Natural killer cell (primary cell): ENCODE data around the gene GPC4. TPM values are rescaled to one million over a fixed set of nuclear protein-coding genes. Genes with fewer than 3 reads are reported as not detected.
"Not testable (repeated sequence)": the region's sequence is repeated elsewhere in the genome, so short reads cannot be mapped to it uniquely, and the experiment has no call there.

ENCODE experiments used
- ATAC-seq, 3 donors: fragments of 150-1000 bp in 2 of 3; fragments of 200-7000 bp in 1 of 3; cut with Tn5 transposase; 1 replicate in 1 of 3; 2 replicates in 2 of 3; pipeline ENCODE4 v1.10.0; 2021; ENCODE audit warnings: mild to moderate bottlenecking in 2 of 3, moderate library complexity in 2 of 3
- DNase-seq, 2 donors: peaks; one replicate each; pipeline versions ENCODE4 v3.0.0 to v3.0.0-alpha.2; 2013 to 2021; ENCODE audit warnings: mixed read lengths in 1 of 2
- H3K27ac ChIP-seq: one replicate; pipeline ENCODE4 v1.5.1; 2013; ENCODE audit warnings: mild to moderate bottlenecking, low read length
- H3K27me3 ChIP-seq: one replicate; pipeline ENCODE4 v1.6.1; 2013; ENCODE audit warnings: low read length; ENCODE audit not compliant: control insufficient read depth, insufficient read depth
- H3K36me3 ChIP-seq: one replicate; pipeline ENCODE4 v1.6.1; 2013; ENCODE audit warnings: low read length; ENCODE audit not compliant: control insufficient read depth, insufficient read depth
- H3K4me1 ChIP-seq: one replicate; pipeline ENCODE4 v1.6.1; 2013; ENCODE audit warnings: low read length; ENCODE audit not compliant: control insufficient read depth, insufficient read depth
- H3K4me3 ChIP-seq: one replicate; pipeline ENCODE4 v1.5.1; 2013; ENCODE audit warnings: low read length
- H3K9me3 ChIP-seq: one replicate; pipeline ENCODE4 v1.6.1; 2013; ENCODE audit warnings: low read length; ENCODE audit not compliant: control insufficient read depth, insufficient read depth
- H3K27ac Mint-ChIP-seq, 2 donors: one replicate each; pipeline ENCODE4 v1.8.0; 2022; ENCODE audit warnings: mild to moderate bottlenecking in 2 of 2, mixed read lengths in 2 of 2, moderate library complexity in 1 of 2
- H3K27me3 Mint-ChIP-seq, 2 donors: one replicate each; pipeline ENCODE4 v1.8.0; 2022; ENCODE audit warnings: low read depth in 2 of 2, mixed read lengths in 2 of 2
- H3K36me3 Mint-ChIP-seq: one replicate; pipeline ENCODE4 v1.8.0; 2022; ENCODE audit warnings: mixed read lengths
- H3K4me1 Mint-ChIP-seq, 2 donors: one replicate each; pipeline ENCODE4 v1.8.0; 2022; ENCODE audit warnings: mixed read lengths in 2 of 2
- H3K4me3 Mint-ChIP-seq: one replicate; pipeline ENCODE4 v1.8.0; 2022; ENCODE audit warnings: mild to moderate bottlenecking, moderate library complexity, mixed read lengths
- H3K9me3 Mint-ChIP-seq, 2 donors: one replicate each; pipeline ENCODE4 v1.8.0; 2022; ENCODE audit warnings: mixed read lengths in 2 of 2
- WGBS: methylation state at CpG from one replicate; pipeline ENCODE4 v1.1.7; 2013; ENCODE audit warnings: missing lambda C conversion rate; ENCODE audit not compliant: insufficient coverage; 5-methylcytosine and 5-hydroxymethylcytosine counted together
- intact Hi-C: fragments of 100-400 bp; cut with micrococcal nuclease; formaldehyde crosslinking; loops from one replicate; pipeline ENCODE4 v1.14.2; 2022
- total RNA-seq, 4 donors: library from RNA; stranded (reverse); fragments of 120-200 nt in 1 of 4; gene quantifications; one replicate each; pipeline versions ENCODE4 v1.2.3 to v1.2.4, GENCODE V29; 2013 to 2022
- TF ChIP-seq, protein P1 (sequence below): fragments of 200-600 bp; IDR thresholded peaks from one replicate; pipeline ENCODE4 v1.8.0; 2022; ENCODE audit warnings: antibody characterized with exemption

GPC4 gene
- total RNA-seq, 3 donors from 2014 or later (not counting 1 experiment from before 2014, with no cell fraction given): 0.08 TPM; not detected in 2

DNA sequence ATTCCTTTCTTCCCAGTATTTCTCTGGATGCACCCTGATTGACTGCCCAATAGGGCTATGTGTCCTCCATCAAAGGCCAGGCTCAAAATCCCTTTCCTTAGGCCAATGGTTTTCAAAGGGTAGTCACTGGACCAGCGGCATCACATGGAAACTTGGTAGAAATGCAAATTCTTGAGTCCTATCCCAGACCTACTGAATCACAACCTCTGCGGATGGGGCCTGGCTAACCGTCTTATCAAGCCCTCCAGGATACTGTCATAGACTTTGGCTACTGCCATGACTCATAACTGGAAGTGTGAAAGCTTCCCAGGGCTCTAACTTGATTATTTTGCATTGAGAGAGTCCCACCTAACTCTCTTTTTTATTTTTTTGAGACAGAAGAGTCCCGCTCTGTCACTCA is 125.2 kb downstream of the GPC4 start:
- intact Hi-C loops: no loop called here
- Mint-ChIP-seq H3K27me3 (peaks cover 0 to 5% of the 10 kb centered on the region in 2 donors), H3K4me1 (no peaks in the 10 kb centered on the region), H3K36me3 (no peaks in the 10 kb centered on the region), H3K4me3 (no peak overlapping the region), H3K9me3 (no peaks in the 10 kb centered on the region), H3K27ac (no peak overlapping the region)
- Histone ChIP-seq H3K27me3 (no peaks in the 10 kb centered on the region), H3K9me3 (no peaks in the 10 kb centered on the region), H3K4me1 (no peaks in the 10 kb centered on the region), H3K27ac (no peak overlapping the region), H3K36me3 (no peaks in the 10 kb centered on the region), H3K4me3 (no peak overlapping the region)
- TF ChIP-seq, protein P1, sequence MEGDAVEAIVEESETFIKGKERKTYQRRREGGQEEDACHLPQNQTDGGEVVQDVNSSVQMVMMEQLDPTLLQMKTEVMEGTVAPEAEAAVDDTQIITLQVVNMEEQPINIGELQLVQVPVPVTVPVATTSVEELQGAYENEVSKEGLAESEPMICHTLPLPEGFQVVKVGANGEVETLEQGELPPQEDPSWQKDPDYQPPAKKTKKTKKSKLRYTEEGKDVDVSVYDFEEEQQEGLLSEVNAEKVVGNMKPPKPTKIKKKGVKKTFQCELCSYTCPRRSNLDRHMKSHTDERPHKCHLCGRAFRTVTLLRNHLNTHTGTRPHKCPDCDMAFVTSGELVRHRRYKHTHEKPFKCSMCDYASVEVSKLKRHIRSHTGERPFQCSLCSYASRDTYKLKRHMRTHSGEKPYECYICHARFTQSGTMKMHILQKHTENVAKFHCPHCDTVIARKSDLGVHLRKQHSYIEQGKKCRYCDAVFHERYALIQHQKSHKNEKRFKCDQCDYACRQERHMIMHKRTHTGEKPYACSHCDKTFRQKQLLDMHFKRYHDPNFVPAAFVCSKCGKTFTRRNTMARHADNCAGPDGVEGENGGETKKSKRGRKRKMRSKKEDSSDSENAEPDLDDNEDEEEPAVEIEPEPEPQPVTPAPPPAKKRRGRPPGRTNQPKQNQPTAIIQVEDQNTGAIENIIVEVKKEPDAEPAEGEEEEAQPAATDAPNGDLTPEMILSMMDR: no peak
- no peak for ATAC-seq
- no peak for DNase-seq
- 89% methylated on average over 4 of the region's 4 CpGs for WGBS

DNA sequence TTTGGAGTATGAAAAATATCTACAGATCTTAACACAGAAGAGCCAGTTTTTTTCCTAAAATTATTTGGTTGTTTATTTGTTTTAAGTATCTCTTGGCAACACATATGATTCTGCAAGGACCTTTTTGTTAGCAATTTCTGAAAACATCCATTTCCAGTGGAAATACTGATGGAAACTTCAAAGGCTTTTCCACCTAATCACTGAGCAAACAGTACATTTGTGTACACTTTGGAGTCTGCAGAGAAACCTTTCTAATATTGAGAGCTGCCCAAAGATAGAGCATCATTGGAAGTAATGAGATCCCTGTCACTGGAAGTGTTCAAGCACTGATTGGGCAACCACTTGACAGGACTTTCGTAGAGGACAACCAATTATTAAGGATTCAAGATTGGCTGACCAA is 127.4 kb downstream of the GPC4 start:
- no peak overlapping the region for H3K27ac Mint-ChIP-seq
- Histone ChIP-seq H3K36me3 (no peaks in the 10 kb centered on the region), H3K9me3 (no peaks in the 10 kb centered on the region), H3K27ac (no peak overlapping the region), H3K4me1 (no peaks in the 10 kb centered on the region), H3K27me3 (no peaks in the 10 kb centered on the region), H3K4me3 (no peak overlapping the region)
- 91% methylated on average over 1 of the region's 1 CpG for WGBS
- H3K4me3 Mint-ChIP-seq: no peak overlapping the region
- DNase-seq: no peak
- no peaks in the 10 kb centered on the region for H3K9me3 Mint-ChIP-seq
- TF ChIP-seq, protein P1: no peak
- H3K36me3 Mint-ChIP-seq: no peaks in the 10 kb centered on the region
- H3K4me1 Mint-ChIP-seq: no peaks in the 10 kb centered on the region
- no peak for ATAC-seq
- intact Hi-C loops: no loop called here
- H3K27me3 Mint-ChIP-seq: no peaks in the 10 kb centered on the region

DNA sequence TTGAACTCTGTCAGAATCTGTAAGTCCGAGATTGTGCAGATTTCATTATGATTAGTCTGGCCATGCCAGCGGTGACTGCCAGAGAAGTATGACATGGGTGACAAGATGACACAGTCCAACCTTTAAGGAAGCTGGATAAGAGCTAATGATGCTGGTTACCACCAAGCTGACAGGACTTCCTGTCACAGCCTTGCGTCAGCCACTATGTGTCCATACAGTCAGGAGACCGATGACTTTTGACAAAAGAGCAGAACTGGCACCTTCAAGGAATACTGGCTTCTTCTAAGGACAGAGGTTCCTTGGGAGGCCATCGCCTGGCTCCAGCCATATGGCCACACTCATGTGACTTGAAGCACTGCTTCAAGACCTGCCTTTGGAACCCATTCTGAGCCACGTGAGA is 129.9 kb downstream of the GPC4 start:
- no peaks in the 10 kb centered on the region for H3K4me1 ChIP-seq
- peaks cover 3 to 17% of the 10 kb centered on the region in 2 donors for H3K27me3 Mint-ChIP-seq
- no peak for ATAC-seq
- H3K4me3 ChIP-seq: no peak overlapping the region
- intact Hi-C loops: no loop called here
- H3K36me3 Mint-ChIP-seq: no peaks in the 10 kb centered on the region
- H3K36me3 ChIP-seq: no peaks in the 10 kb centered on the region
- H3K9me3 ChIP-seq: no peaks in the 10 kb centered on the region
- H3K4me3 Mint-ChIP-seq: no peak overlapping the region
- H3K4me1 Mint-ChIP-seq: no peaks in the 10 kb centered on the region
- no peaks in the 10 kb centered on the region for H3K9me3 Mint-ChIP-seq
- no peak overlapping the region for H3K27ac Mint-ChIP-seq
- 81% methylated on average over 6 of the region's 6 CpGs for WGBS
- no peak for DNase-seq
- TF ChIP-seq, protein P1: no peak
- H3K27ac ChIP-seq: no peak overlapping the region
- no peaks in the 10 kb centered on the region for H3K27me3 ChIP-seq

DNA sequence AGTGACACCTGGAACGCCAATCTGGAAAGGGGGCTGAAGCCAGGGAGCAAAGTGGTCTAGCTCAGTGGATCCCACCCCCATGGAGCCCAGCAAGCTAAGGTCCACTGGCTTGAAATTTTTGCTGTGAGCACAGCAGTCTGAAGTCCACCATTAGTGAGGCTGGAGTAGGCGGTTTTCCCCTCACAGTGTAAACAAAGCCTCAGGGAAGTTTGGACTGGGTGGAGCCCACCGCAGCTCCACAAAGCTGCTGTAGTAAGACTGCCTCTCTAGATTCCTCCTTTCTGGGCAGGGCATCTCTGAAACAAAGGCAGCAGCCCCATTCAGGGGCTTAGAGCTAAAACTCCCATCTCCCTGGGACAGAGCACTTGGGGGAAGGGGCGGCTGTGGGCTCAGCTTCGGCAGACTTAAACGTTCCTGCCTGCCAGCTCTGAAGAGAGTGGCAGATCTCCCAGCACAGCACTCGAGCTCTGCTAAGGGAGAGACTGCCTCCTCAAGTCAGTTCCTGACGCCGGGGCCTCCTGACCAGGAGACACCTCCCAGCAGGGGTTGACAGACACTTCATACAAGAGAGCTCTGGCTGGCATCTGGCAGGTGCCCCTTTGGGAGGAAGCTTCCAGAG is 136.1 kb downstream of the GPC4 start:
- 91% methylated on average over 9 of the region's 9 CpGs for WGBS
- H3K4me1 ChIP-seq, H3K27me3 ChIP-seq, H3K4me1 Mint-ChIP-seq, H3K36me3 Mint-ChIP-seq, intact Hi-C loops, H3K27ac ChIP-seq, DNase-seq, H3K9me3 ChIP-seq, H3K27ac Mint-ChIP-seq, H3K9me3 Mint-ChIP-seq, ATAC-seq, H3K4me3 ChIP-seq, H3K4me3 Mint-ChIP-seq, H3K36me3 ChIP-seq: not testable (repeated sequence)
- peaks cover 5 to 22% of the 10 kb centered on the region in 2 donors for H3K27me3 Mint-ChIP-seq
